ENCODE results near the gene RAB6B.
A peak's percentile ranks its signal among the peaks of the same experiment; 100 is the strongest.

Gene RAB6B

DNA sequence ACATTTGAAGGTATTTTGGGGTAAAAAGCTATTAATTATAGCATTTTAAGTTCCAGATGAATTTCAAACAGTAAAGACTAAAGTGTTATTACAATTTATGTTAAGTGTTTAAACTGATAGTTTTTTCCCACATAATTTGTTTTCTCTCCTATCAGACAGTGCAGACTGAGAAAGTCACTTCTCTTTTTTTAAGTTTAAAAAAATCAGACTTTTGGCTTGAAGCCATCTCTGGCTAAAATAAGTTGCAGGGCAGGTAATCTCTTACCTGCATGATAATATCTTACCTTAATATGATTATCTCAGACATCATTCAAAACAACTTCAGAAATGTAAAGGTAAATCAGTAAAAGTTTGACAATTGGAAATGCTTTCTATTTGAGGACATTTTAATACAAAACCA is 21.5 kb upstream of the RAB6B start:
- Mint-ChIP-seq H3K27ac (no peak overlapping the region), H3K27me3 (peaks cover 34% of the 10 kb centered on the region), H3K9me3 (peaks cover 8% of the 10 kb centered on the region), H3K36me3 (peaks cover 6% of the 10 kb centered on the region), H3K4me3 (no peak overlapping the region), H3K4me1 (no peaks in the 10 kb centered on the region)
- no peak for ATAC-seq

GRCh38 chr3:133915685-133916658 is 20.3 kb upstream of the RAB6B start:
- peaks cover 6% of the 10 kb centered on the region for H3K36me3 Mint-ChIP-seq
- H3K27me3 Mint-ChIP-seq, result peaks cover 34% of the 10 kb centered on the region
- no peak overlapping the region for H3K4me3 Mint-ChIP-seq
- peaks cover 6% of the 10 kb centered on the region for H3K9me3 Mint-ChIP-seq
- no peaks in the 10 kb centered on the region for H3K4me1 Mint-ChIP-seq
- ATAC-seq, result no peak
- no peak overlapping the region for H3K27ac Mint-ChIP-seq

DNA sequence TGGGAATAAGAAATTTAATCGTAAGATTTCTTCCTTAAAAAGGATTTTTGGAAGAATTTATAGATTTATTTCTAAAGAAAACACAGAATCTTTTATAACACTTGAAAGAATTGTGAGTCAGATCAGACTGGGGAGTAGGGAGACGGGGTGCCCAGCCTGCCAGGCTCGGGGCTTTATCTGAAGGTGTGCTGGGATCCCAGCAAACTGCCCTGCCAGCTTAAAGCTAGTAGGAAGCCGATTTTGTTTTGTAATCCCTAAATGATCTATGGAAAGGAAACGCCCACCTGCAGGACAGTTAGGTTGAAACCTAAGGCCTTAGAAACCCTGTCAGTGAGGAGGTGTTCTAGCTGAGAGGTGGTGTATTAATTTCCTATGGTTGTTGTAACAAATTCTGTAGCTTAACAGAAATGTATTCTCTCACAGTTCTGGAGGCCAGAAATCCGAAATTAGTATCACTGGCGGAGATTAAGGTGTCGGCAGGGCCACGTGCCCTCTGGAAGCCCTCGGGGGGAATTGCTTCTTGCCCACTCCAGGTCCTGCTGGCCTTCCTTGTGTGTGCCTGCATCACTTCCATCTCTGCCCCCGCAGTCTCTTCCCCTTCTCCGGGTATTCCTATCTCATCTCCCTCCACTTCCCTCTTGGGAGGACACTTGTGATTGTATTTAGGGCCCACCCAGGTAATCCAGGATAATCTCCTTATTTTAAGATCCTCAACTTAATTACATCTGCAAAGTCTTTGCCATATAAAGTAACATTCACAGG is 19.3 kb upstream of the RAB6B start:
- no peaks in the 10 kb centered on the region for H3K4me1 Mint-ChIP-seq
- H3K36me3 Mint-ChIP-seq, result peaks cover 6% of the 10 kb centered on the region
- peaks cover 40% of the 10 kb centered on the region for H3K27me3 Mint-ChIP-seq
- no peak for ATAC-seq
- H3K27ac Mint-ChIP-seq, result no peak overlapping the region
- no peak overlapping the region for H3K4me3 Mint-ChIP-seq
- H3K9me3 Mint-ChIP-seq, result peaks cover 6% of the 10 kb centered on the region

- no peaks in the 10 kb centered on the region for H3K9me3 Mint-ChIP-seq
Measured at GRCh38 chr3:133910422-133910821, 14.7 kb upstream of the RAB6B start.

GRCh38 chr3:133905376-133905775 is 9.7 kb upstream of the RAB6B start:
- no peak for ATAC-seq
- Mint-ChIP-seq H3K27me3 (peaks cover 39% of the 10 kb centered on the region), H3K9me3 (peaks cover 3% of the 10 kb centered on the region), H3K36me3 (no peaks in the 10 kb centered on the region), H3K4me1 (no peaks in the 10 kb centered on the region), H3K27ac (no peak overlapping the region), H3K4me3 (no peak overlapping the region)

More at GRCh38 chr3:133910422-133910821, 14.7 kb upstream of the RAB6B start:
- no peak for ATAC-seq
- H3K36me3 Mint-ChIP-seq, result no peaks in the 10 kb centered on the region
- H3K4me1 Mint-ChIP-seq, result no peaks in the 10 kb centered on the region
- peaks cover 49% of the 10 kb centered on the region for H3K27me3 Mint-ChIP-seq
- no peak overlapping the region for H3K27ac Mint-ChIP-seq
- H3K4me3 Mint-ChIP-seq, result no peak overlapping the region

DNA sequence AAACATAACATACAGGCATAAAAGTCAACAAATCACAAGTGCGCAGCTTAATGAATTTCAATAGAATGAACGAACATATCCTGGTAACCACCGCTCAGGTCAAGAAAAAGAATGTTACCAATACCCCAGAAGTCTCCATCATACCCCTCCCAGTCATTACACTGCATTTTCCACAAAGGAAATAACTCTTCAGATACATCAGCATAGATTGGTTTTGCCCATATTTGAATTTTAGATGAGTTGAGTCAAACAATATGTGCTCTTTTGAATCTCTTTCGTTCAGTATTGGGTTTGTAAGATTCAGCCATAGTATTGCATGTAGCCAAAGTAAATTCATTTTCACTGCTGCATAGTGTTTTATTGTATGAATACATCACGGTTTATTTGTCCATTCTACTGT is 6.2 kb upstream of the RAB6B start:
- H3K4me3 Mint-ChIP-seq, result no peak overlapping the region
- H3K27ac Mint-ChIP-seq, result no peak overlapping the region
- peaks cover 3% of the 10 kb centered on the region for H3K9me3 Mint-ChIP-seq
- no peak for ATAC-seq
- no peaks in the 10 kb centered on the region for H3K36me3 Mint-ChIP-seq
- peaks cover 23% of the 10 kb centered on the region for H3K27me3 Mint-ChIP-seq
- H3K4me1 Mint-ChIP-seq, result no peaks in the 10 kb centered on the region

GRCh38 chr3:133901083-133901482 is 5.4 kb upstream of the RAB6B start:
- Mint-ChIP-seq H3K36me3 (no peaks in the 10 kb centered on the region), H3K4me1 (no peaks in the 10 kb centered on the region)
- ATAC-seq, result no peak

DNA sequence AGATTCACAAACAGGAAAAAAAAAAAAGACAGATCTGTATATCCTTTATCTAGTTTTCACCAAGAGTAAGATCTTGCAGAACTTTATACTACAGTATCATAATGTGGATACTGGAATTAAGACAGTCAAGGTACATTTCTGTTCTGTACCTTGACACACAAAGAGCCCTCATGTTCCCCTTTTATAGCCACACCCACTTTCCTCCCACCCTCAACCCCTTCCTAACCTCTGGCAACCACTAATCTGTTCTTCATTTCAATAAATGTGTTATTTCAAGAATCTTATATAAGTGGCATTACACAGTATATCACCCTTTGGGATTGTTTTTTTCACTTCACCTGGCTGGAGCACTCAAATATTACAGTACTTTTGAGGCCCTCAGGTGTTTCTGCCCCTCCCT is 3.6 kb upstream of the RAB6B start:
- H3K27ac Mint-ChIP-seq, result no peak overlapping the region
- no peaks in the 10 kb centered on the region for H3K36me3 Mint-ChIP-seq
- ATAC-seq, result no peak
- H3K27me3 Mint-ChIP-seq, result peaks cover 34% of the 10 kb centered on the region
- no peak overlapping the region for H3K4me3 Mint-ChIP-seq
- peaks cover 3% of the 10 kb centered on the region for H3K9me3 Mint-ChIP-seq
- no peaks in the 10 kb centered on the region for H3K4me1 Mint-ChIP-seq

More at GRCh38 chr3:133901083-133901482, 5.4 kb upstream of the RAB6B start:
- peaks cover 3% of the 10 kb centered on the region for H3K9me3 Mint-ChIP-seq
- no peak overlapping the region for H3K27ac Mint-ChIP-seq
- peaks cover 27% of the 10 kb centered on the region for H3K27me3 Mint-ChIP-seq
- H3K4me3 Mint-ChIP-seq, result no peak overlapping the region

DNA sequence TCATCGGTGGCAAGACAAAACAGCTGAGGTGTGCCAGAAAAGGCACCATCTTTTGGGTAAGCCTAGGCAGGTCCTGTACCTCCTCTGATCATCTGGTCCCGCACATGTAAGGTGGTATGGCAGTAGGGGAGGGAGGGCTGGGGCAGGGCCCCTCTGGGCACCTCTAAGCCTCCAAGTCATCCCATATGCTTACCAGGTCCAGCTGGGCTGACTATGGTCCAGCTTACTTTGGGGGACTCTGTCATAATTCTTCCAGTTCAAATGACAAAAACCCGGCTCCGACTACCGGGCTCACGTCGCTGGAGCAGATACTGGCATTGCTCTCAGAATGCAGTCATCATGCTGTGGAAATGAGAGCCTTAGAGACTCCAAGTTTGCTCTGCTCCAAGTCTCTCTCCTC is 1.9 kb upstream of the RAB6B start:
- H3K27me3 Mint-ChIP-seq, result peaks cover 52% of the 10 kb centered on the region
- no peaks in the 10 kb centered on the region for H3K36me3 Mint-ChIP-seq
- H3K27ac Mint-ChIP-seq, result no peak overlapping the region
- H3K9me3 Mint-ChIP-seq, result no peaks in the 10 kb centered on the region
- ATAC-seq, result no peak
- H3K4me3 Mint-ChIP-seq, result no peak overlapping the region
- H3K4me1 Mint-ChIP-seq, result no peaks in the 10 kb centered on the region

GRCh38 chr3:133896002-133896761 is 500 bp upstream of the RAB6B start:
- no peak overlapping the region for H3K27ac Mint-ChIP-seq
- H3K4me1 Mint-ChIP-seq, result no peaks in the 10 kb centered on the region
- no peaks in the 10 kb centered on the region for H3K9me3 Mint-ChIP-seq
- peaks cover 65% of the 10 kb centered on the region for H3K27me3 Mint-ChIP-seq
- ATAC-seq, result peak; percentile 13
- peak overlapping the region; percentile 70 for H3K4me3 Mint-ChIP-seq
- H3K36me3 Mint-ChIP-seq, result no peaks in the 10 kb centered on the region

DNA sequence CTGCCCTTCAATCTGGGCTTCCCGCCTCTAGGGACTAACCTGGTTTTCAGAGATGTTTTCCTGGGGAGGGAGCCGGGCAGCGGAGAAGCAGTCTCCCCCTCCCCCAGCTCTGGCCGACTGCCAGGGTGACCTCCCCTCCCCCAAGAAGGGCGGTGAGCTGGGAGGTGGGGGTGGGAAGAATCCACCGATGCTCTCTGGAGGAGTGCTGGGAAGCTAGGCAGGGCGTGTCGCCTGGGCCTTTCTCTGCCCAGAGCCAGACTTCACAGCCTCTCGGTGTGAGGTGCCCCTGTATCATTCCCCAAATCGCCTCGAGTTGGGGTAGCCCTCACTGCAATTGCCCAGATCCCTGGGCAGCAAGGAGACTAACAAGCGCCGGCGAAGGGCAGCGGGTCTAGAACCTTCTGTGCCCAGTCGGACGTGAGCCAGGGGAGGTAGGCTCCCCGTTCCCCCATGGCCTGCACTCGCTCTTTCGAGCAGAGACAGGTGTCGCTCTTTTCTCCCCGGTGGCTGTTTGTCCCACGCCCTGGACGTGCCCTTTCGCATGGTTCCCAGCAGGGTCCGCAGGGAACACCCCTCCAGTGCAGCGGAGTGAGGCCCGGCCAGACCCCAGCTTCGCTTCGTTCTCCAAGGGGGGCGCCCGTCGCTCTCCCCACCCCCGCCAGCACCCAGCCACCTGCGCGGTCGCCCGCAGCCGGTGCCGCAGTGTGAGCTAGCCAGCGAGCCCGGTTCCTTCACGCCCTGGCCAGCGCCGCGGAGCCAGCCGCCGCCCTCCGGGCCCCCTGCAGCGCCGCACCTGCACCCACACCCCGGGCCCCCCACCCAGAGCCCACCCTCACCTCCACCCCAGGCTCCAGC is 1.1 kb downstream of the RAB6B start:
- Mint-ChIP-seq H3K27me3 (peaks cover 74% of the 10 kb centered on the region), H3K9me3 (no peaks in the 10 kb centered on the region), H3K4me3 (no peak overlapping the region), H3K36me3 (no peaks in the 10 kb centered on the region), H3K4me1 (no peaks in the 10 kb centered on the region), H3K27ac (no peak overlapping the region)
- no peak for ATAC-seq

GRCh38 chr3:133893683-133894352 is 1.9 kb downstream of the RAB6B start:
- Mint-ChIP-seq H3K27ac (no peak overlapping the region), H3K36me3 (no peaks in the 10 kb centered on the region), H3K4me3 (no peak overlapping the region), H3K9me3 (no peaks in the 10 kb centered on the region), H3K4me1 (no peaks in the 10 kb centered on the region), H3K27me3 (peaks cover 74% of the 10 kb centered on the region)
- ATAC-seq, result no peak

DNA sequence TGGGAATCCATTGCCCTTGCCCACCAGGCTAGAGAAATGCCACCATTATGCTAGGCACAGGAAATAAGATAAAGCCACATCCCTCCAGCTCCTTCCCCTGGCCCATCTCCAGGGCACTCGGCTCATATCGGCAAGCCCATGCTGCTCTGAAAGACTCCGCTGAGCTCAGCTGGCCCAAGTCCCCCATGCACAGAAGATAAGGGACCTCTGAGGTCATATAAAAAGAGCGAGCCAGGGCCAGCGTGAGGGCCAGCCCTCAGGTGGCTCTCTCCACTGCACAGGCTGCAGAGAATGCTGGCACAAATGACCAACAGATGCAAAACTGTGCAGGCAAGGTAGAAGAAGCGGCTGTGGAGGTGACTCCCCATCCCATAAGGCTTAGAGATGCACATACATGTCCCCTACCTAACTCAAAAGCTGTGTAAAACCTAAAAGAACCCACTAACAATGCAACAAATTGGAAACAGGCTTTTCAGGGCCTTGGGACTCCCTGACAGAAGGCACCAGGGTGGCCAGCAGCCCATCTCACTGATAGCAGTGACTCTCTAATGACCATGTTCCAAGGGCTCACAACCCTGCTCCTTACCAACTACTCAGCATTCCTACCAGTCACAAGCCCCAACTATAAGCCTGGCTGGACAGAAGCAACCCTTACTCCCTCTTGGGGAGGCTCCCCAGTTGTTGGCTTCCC is 3.0 kb downstream of the RAB6B start:
- no peak overlapping the region for H3K4me3 Mint-ChIP-seq
- no peaks in the 10 kb centered on the region for H3K4me1 Mint-ChIP-seq
- peaks cover 74% of the 10 kb centered on the region for H3K27me3 Mint-ChIP-seq
- H3K36me3 Mint-ChIP-seq, result no peaks in the 10 kb centered on the region
- ATAC-seq, result no peak
- H3K27ac Mint-ChIP-seq, result no peak overlapping the region
- no peaks in the 10 kb centered on the region for H3K9me3 Mint-ChIP-seq

Measured in stimulated activated memory B cell treated with anti-CD40 and anti-IgM and Interleukin-4, amounts not matched to agents 10 μg/mL and 1 μg/mL and 100 μg/mL, for 72 hours (primary cell).